ENCODE results near the gene DPH1.

Gene DPH1

GRCh38 chr17:2068031-2068518, 38.1 kb downstream of the DPH1 start:
- H3K4me3 ChIP-seq, result no peak overlapping the region
- H3K27ac ChIP-seq, result peak overlapping the region in 20 of 21 experiments; percentile 32 to 91 (median 64)

GRCh38 chr17:2068519-2069051, 38.6 kb downstream of the DPH1 start:
- H3K4me3 ChIP-seq, result no peak overlapping the region
- peak overlapping the region in 20 of 21 experiments; percentile 1 to 91 (median 62) for H3K27ac ChIP-seq

GRCh38 chr17:2070241-2071023, 40.5 kb downstream of the DPH1 start:
- Histone ChIP-seq H3K4me3 (no peak overlapping the region), H3K27ac (peak overlapping the region in 15 of 21 experiments; percentile 9 to 74 (median 54))

GRCh38 chr17:2071024-2071385, 41.1 kb downstream of the DPH1 start:
- H3K4me3 ChIP-seq, result no peak overlapping the region
- peak overlapping the region in 15 of 21 experiments; percentile 12 to 74 (median 54) for H3K27ac ChIP-seq

GRCh38 chr17:2071455-2072281, 41.7 kb downstream of the DPH1 start:
- H3K4me3 ChIP-seq, result no peak overlapping the region
- H3K27ac ChIP-seq, result peak overlapping the region in 15 of 21 experiments; percentile 12 to 74 (median 54)

GRCh38 chr17:2074919-2075318, 45.0 kb downstream of the DPH1 start:
- Histone ChIP-seq H3K27ac (peak overlapping the region in 13 of 21 experiments; percentile 7 to 80 (median 67)), H3K4me3 (no peak overlapping the region)

GRCh38 chr17:2075336-2076086, 45.6 kb downstream of the DPH1 start:
- no peak overlapping the region for H3K4me3 ChIP-seq
- peak overlapping the region in 18 of 21 experiments; percentile 7 to 80 (median 65) for H3K27ac ChIP-seq

- Histone ChIP-seq H3K27ac (peak overlapping the region in 18 of 21 experiments; percentile 7 to 80 (median 65)), H3K4me3 (no peak overlapping the region)
These were observed 46.4 kb downstream of the DPH1 start for GRCh38 chr17:2076087-2076984.

- Histone ChIP-seq H3K27ac (peak overlapping the region in 13 of 21 experiments; percentile 13 to 80 (median 71)), H3K4me3 (no peak overlapping the region)
These were observed 47.1 kb downstream of the DPH1 start for GRCh38 chr17:2077040-2077439.

GRCh38 chr17:2081564-2081963, 51.6 kb downstream of the DPH1 start:
- H3K4me3 ChIP-seq, result no peak overlapping the region

GRCh38 chr17:2082003-2082781, 52.2 kb downstream of the DPH1 start:
- no peak overlapping the region for H3K4me3 ChIP-seq
- peak overlapping the region in 11 of 21 experiments; percentile 1 to 75 (median 24) for H3K27ac ChIP-seq

More at GRCh38 chr17:2081564-2081963, 51.6 kb downstream of the DPH1 start:
- peak overlapping the region in 8 of 21 experiments; percentile 1 to 75 (median 23) for H3K27ac ChIP-seq

GRCh38 chr17:2083613-2084035, 53.7 kb downstream of the DPH1 start:
- peak overlapping the region in 18 of 21 experiments; percentile 32 to 83 (median 70) for H3K27ac ChIP-seq
- no peak overlapping the region for H3K4me3 ChIP-seq

- no peak overlapping the region for H3K4me3 ChIP-seq
- peak overlapping the region in 19 of 21 experiments; percentile 45 to 83 (median 70) for H3K27ac ChIP-seq
These were observed 54.2 kb downstream of the DPH1 start for GRCh38 chr17:2084036-2084765.

- Histone ChIP-seq H3K4me3 (no peak overlapping the region), H3K27ac (peak overlapping the region in 19 of 21 experiments; percentile 9 to 82 (median 70))
These were observed 55.1 kb downstream of the DPH1 start for GRCh38 chr17:2084766-2085647.

- Histone ChIP-seq H3K27ac (peak overlapping the region in 18 of 21 experiments; percentile 28 to 82 (median 68)), H3K4me3 (no peak overlapping the region)
These were observed 55.6 kb downstream of the DPH1 start for GRCh38 chr17:2085648-2085949.

GRCh38 chr17:2086306-2086705, 56.4 kb downstream of the DPH1 start:
- no peak overlapping the region for H3K4me3 ChIP-seq
- H3K27ac ChIP-seq, result peak overlapping the region in 12 of 21 experiments; percentile 6 to 82 (median 54)
